GM19328 (cell line): ENCODE measurements around the gene TAB2.
"Not testable (repeated sequence)": the region's sequence is repeated elsewhere in the genome, so short reads cannot be mapped to it uniquely, and the experiment has no call there.

ENCODE experiments used
- ATAC-seq: cut with Tn5 transposase; IDR thresholded peaks from one replicate; pipeline ENCODE4 v1.9.1; 2021; ENCODE audit warnings: mild to moderate bottlenecking, moderate library complexity; ENCODE audit not compliant: unreplicated experiment

TAB2 gene

DNA sequence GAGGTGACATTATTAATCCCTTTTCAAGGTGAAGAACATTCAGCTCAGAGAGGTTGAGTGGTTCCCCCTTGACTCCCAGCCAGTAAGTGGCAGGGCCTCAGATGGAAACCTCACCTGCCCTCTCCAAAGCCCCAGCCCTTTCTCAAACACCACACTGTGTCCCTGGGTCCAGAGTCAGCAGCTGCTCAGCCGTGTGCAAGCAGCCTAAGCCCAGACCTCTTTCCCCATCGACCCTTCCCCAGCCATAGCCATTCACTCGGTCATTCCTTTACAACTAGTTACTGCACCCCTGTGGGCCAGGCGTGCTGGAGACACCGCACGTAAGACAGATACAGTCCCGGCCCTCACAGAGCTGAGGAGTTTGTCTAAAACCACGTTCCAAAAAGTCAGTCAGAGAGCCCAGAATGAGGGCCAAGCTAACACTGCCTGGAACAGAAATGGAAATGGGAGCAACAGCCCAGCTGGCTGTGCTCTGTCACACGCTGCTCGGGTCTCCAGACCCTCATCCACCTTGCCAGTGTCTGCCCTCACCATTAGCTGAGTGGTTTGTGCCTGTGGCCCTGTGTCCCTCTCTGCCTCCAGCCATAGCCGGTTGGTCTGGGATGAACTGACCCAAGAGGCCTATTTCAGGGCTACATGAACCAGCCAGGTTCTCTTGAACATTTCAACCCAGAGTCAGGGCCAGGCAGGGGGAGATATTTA is 137.7 kb downstream of the TAB2 start:
- ATAC-seq: no peak

- no peak for ATAC-seq
Observed at GRCh38 chr6:149456311-149457021, 139.0 kb downstream of the TAB2 start.

- no peak for ATAC-seq
Observed at GRCh38 chr6:149457316-149457884, 139.9 kb downstream of the TAB2 start.

DNA sequence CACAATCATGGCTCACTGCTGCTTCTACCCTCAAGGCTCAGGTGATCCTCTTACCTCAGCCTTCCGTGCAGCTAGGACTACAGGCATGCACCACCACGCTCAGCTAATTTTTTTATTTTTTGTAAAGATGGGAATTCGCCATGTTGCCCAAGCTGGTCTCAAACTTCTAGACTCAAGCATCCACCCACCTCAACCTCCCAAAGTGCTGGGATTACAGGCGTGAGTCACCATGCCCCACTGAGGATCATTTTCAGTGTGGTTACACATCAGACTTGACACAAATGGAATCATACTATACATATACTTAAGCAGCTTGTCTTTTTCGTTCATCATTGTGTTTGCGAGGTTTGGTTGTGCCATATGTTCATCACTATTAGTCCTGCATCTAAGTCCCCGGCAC is 140.7 kb downstream of the TAB2 start:
- no peak for ATAC-seq

- no peak for ATAC-seq
Observed at GRCh38 chr6:149458806-149459205, 141.3 kb downstream of the TAB2 start.

DNA sequence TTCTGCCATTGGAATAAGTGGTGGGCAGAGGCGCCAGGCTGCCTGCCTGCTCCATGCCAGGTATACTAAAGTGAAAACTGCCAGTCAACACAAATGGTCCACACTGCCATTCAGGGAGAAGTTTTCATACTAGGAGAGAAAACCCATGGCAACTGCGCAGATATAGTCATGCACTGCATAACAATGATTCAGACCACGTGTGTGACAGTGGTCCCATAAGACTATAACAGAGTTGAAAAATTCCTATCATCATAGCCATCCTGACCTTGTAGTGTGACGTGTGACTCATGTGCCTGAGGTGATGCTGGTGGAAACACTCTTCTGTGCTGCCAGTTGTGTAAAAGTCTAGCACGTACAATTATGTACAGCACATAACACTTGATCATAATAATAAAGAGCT is 142.2 kb downstream of the TAB2 start:
- ATAC-seq: no peak

DNA sequence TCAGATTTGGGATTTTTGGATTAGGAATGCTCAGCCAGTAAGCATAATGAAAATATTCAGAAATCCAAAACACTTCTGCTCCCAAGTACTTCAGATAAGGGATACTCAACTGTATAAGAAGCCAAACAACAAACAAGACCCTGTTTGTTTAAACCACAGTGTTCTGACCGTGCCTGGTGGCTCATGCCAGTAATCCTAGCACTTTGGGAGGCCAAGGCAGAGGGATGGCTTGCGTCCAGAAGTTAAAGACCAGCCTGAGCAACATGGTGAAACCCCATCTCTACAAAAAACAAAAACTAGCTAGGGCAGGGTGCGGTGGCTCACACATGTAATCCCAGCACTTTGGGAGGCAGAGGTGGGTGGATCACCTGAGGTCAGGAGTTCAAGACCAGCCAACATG is 142.7 kb downstream of the TAB2 start:
- not testable (repeated sequence) for ATAC-seq
